ENCODE results near the gene SLC4A4. TPM values are rescaled to one million over a fixed set of nuclear protein-coding genes. Genes with fewer than 3 reads are reported as not detected.

SLC4A4 gene
- total and polyA plus RNA-seq, 2 of the 8 experiments (the other 6 are each of a cell fraction or from before 2014, with no cell fraction given): 0.67 to 2.8 TPM

- FAIRE-seq: no peak
- Histone ChIP-seq H4K5ac (ENCODE audit: insufficient read length, low read depth, low read length) (no peak overlapping the region), H3K23ac (ENCODE audit: insufficient read length) (no peak overlapping the region), H3K4me2 (ENCODE audit: insufficient read depth in 1 of 2, low read depth in 2 of 2, low read length in 2 of 2) (no peak overlapping the region), H3K4me1 (replicated peaks in 1 of 4; ENCODE audit: control insufficient read depth in 3 of 4, insufficient read depth in 4 of 4, low read length in 3 of 4) (no peaks in the 10 kb centered on the region), H2BK20ac (ENCODE audit: low read length) (no peak overlapping the region), H2BK12ac (ENCODE audit: low read depth, low read length) (no peak overlapping the region), H3K18ac (ENCODE audit: extremely low read depth, low read length) (no peak overlapping the region), H2AFZ (ENCODE audit: low read length) (no peak overlapping the region), H2BK5ac (ENCODE audit: low read depth, low read length) (no peak overlapping the region), H2BK15ac (ENCODE audit: low read length) (no peak overlapping the region), H2BK120ac (replicated peaks; ENCODE audit: low read depth, low read length) (no peak overlapping the region), H3K79me2 (ENCODE audit: control insufficient read depth in 1 of 2, insufficient read depth in 2 of 2, low read length in 2 of 2) (no peaks in the 10 kb centered on the region), H3K14ac (ENCODE audit: insufficient read length) (no peak overlapping the region), H4K20me1 (replicated peaks in 1 of 2; ENCODE audit: control insufficient read depth in 1 of 2, insufficient read depth in 2 of 2, low read length in 2 of 2) (no peaks in the 10 kb centered on the region), H3K79me1 (ENCODE audit: low read depth, low read length) (no peaks in the 10 kb centered on the region), H3K23me2 (ENCODE audit: low read depth, low read length) (no peaks in the 10 kb centered on the region), H3K9me3 (ENCODE audit: insufficient read depth in 2 of 2, low read depth in 1 of 2, low read length in 1 of 2) (peaks cover 2 to 7% of the 10 kb centered on the region in 2 experiments; a peak in 1 of 4 replicates), H3K27ac (ENCODE audit: low read depth, low read length) (no peak overlapping the region), H2AK5ac (ENCODE audit: low read depth, low read length) (no peak overlapping the region), H3K27me3 (replicated peaks in 1 of 4; ENCODE audit: control insufficient read depth in 3 of 4, extremely low read depth in 1 of 4, insufficient read depth in 3 of 4, low read length in 3 of 4) (no peaks in the 10 kb centered on the region), H3K36me3 (ENCODE audit: control insufficient read depth in 2 of 4, insufficient read depth in 4 of 4, low read length in 3 of 4) (no peaks in the 10 kb centered on the region), H3K9ac (replicated peaks in 1 of 4; ENCODE audit: extremely low read depth in 1 of 4, low read depth in 3 of 4, low read length in 3 of 4) (no peak overlapping the region), H3K4ac (replicated peaks; ENCODE audit: insufficient read length, low read depth, low read length) (no peak overlapping the region), H3K56ac (replicated peaks; ENCODE audit: insufficient read length, low read depth, low read length) (no peak overlapping the region), H4K91ac (replicated peaks; ENCODE audit: insufficient read length, low read length) (no peak overlapping the region), H3K4me3 (ENCODE audit: extremely low read depth in 1 of 4, insufficient read depth in 2 of 4, low read depth in 3 of 4, low read length in 4 of 4) (no peak overlapping the region), H4K8ac (ENCODE audit: extremely low read depth, insufficient read depth, low read length) (no peak overlapping the region)
- CTCF ChIA-PET (ENCODE audit: partially characterized antibody): interaction anchor here (0.5 to 1.3 kb wide), 2 partner anchors 11 to 128 kb away, joined by 3 to 4 read pairs; no protein-coding TSS in a partner anchor
- TF ChIP-seq KDM4A (IDR thresholded peaks at IDR 0.05; ENCODE audit: low read depth, low read length, severe bottlenecking) (no peak), CEBPB (IDR thresholded peaks at IDR 0.05; ENCODE audit: low read depth, low read length) (no peak), KDM1A (IDR thresholded peaks at IDR 0.05; ENCODE audit: borderline replicate concordance, low read length) (no peak), JUND (IDR thresholded peaks at IDR 0.05; ENCODE audit: low read length) (no peak), SAP30 (IDR thresholded peaks at IDR 0.05; ENCODE audit: insufficient read depth, insufficient replicate concordance, low read length) (no peak), EGR1 (IDR thresholded peaks at IDR 0.05; ENCODE audit: borderline replicate concordance, low read depth, low read length) (no peak), SIX5 (IDR thresholded peaks at IDR 0.05; ENCODE audit: low read depth, low read length) (no peak), RBBP5 (IDR thresholded peaks at IDR 0.05; ENCODE audit: borderline replicate concordance, low read depth, low read length) (no peak), RAD21 (IDR thresholded peaks at IDR 0.05 in 1 of 2, conservative IDR thresholded peaks at IDR 0.05 in 1 of 2; ENCODE audit: low read depth in 2 of 2, low read length in 2 of 2) (no peak), POLR2AphosphoS5 (IDR thresholded peaks at IDR 0.05; ENCODE audit: low read depth, low read length) (no peak), NANOG (IDR thresholded peaks at IDR 0.05; ENCODE audit: insufficient read depth, low read depth, low read length, poor library complexity, severe bottlenecking) (no peak), PHF8 (conservative IDR thresholded peaks at IDR 0.05; ENCODE audit: low read depth, low read length) (no peak), CREB1 (IDR thresholded peaks at IDR 0.05) (no peak)
- TF ChIP-seq, protein P1, sequence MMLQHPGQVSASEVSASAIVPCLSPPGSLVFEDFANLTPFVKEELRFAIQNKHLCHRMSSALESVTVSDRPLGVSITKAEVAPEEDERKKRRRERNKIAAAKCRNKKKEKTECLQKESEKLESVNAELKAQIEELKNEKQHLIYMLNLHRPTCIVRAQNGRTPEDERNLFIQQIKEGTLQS (IDR thresholded peaks at IDR 0.05; ENCODE audit: insufficient read depth, low read depth, low read length): no peak
- no peak for DNase-seq (ENCODE audit: low read depth in 1 of 2, low spot score in 2 of 2)
- POLR2A ChIA-PET (ENCODE audit: partially characterized antibody): no interaction called here
- 100% methylated on average over 1 of the region's 1 CpG; no CpG with 5 or more reads in 1 of the 2 experiments for WGBS, 2 experiments (ENCODE audit: extremely low coverage in 1 of 2, insufficient coverage in 1 of 2, insufficient read length in 1 of 2, insufficient replicate concordance in 2 of 2, low coverage in 1 of 2, low lambda C conversion rate in 2 of 2, missing lambda C conversion rate in 1 of 2)
These were observed 65.2 kb downstream of the SLC4A4 start for GRCh38 chr4:71404049-71404448.

All from H1 (cell line).